Activated CD8-positive, alpha-beta memory T cell treated with anti-CD3 and anti-CD28 coated beads, Interleukin-2, amount 50 U/mL, for 48 hours (primary cell): ENCODE measurements around the gene SERPING1.

ENCODE experiments used
- DNase-seq: peaks from one replicate; pipeline ENCODE4 v3.0.0-alpha.2; 2020

SERPING1 gene

GRCh38 chr11:57657194-57658022 lies 59.9 kb downstream of the SERPING1 start, which contains the start of gene CLP1:
Gene CLP1, plus strand, starts transcription at chr11:57657762. Its CDS starts 1,715 bp downstream, at chr11:57659477.
- peak; percentile 97 for DNase-seq

DNA sequence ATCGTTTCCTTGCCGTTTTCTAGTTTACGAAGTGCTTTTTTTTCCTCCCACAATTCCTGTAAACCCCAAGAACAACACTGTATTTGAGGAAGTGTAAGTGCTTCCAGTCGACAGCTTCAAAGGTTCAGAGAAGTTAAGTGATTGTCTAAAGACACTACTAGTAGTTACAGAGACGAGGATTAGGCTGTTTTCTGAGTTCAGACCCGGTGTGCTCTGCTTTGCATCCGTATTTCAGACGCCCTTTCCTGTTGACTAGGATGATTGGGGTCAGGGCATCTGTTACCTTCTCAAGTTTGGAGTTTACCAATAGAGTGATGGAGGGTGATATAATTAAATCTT lies 60.5 kb downstream of the SERPING1 start:
- no peak for DNase-seq

DNA sequence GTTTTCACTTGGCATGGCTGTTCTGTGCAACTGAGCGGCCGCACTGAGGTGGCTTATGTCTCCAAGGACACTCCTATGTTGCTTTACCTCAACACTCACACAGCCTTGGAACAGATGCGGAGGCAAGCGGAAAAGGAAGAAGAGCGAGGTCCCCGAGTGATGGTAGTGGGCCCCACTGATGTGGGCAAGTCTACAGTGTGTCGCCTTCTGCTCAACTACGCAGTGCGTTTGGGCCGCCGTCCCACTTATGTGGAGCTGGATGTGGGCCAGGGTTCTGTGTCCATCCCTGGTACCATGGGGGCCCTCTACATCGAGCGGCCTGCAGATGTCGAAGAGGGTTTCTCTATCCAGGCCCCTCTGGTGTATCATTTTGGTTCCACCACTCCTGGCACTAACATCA lies 62.2 kb downstream of the SERPING1 start:
- no peak for DNase-seq

DNA sequence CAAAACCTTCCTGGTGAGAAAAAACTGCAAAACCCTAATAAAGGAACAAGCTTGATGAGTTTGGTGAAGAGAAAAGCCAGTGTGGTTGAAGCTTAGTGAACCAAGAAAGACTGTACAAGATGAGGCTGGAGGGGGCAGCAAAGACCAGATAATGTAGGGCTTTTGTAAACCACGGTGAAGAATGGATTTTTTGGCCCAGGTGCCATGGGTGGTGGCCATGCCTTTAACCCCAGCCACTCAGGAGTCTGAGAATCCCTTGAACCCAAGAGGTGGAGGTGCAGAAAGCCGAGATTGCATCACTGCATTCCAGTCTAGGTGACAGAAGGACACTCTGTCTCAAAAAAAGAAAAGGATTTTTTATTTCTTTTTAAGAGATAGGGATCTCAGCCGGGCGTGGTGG lies 65.4 kb downstream of the SERPING1 start:
- DNase-seq, result no peak

GRCh38 chr11:57663975-57664374 lies 66.5 kb downstream of the SERPING1 start:
- DNase-seq, result no peak
